Right lobe of liver (tissue), 4 donors: ENCODE results near the gene GGT6.

Experiments
- CTCF ChIP-seq, 4 donors: fragments of 200-600 bp in 3 of 4; fragments of 450-650 bp in 1 of 4; IDR thresholded peaks; one replicate each; pipeline versions ENCODE4 v1.5.1 to v1.8.0; 2016 to 2022; ENCODE audit warnings: antibody characterized with exemption in 4 of 4, mild to moderate bottlenecking in 2 of 4
- POLR2A ChIP-seq: fragments of 450-650 bp; IDR thresholded peaks from one replicate; pipeline ENCODE4 v1.6.1; 2017; ENCODE audit warnings: antibody characterized with exemption, mild to moderate bottlenecking
- donor health status: DM: no; HTN: no; CAD: no.
- donor health status: DM: no; HTN: no; CAD: no.
- donor health status: DM: no; HTN: yes; CAD: no.

GRCh38 chr17:4544951-4545216, 15.5 kb downstream of the GGT6 start:
- TF ChIP-seq CTCF (IDR thresholded peaks at IDR 0.05) (no peak), POLR2A (no peak)
